MM.1S (cell line): ENCODE results near the gene BAG1.

Experiments
- DNase-seq: peaks from one replicate; pipeline ENCODE4 v3.0.0-alpha.2; 2015
- H2AFZ ChIP-seq: fragments of 300-600 bp; sonication (generic); 2 replicates; pipeline ENCODE4 v1.6.0; 2016; ENCODE audit warnings: antibody characterized with exemption, low read length
- H3F3A ChIP-seq: fragments of 300-600 bp; sonication (generic); 2 replicates; pipeline ENCODE4 v1.6.1; 2016; ENCODE audit warnings: mild to moderate bottlenecking, antibody characterized with exemption, low read length, moderate library complexity, mixed read lengths; ENCODE audit not compliant: insufficient read depth
- H3K27ac ChIP-seq: fragments of 300-600 bp; sonication (generic); 2 replicates; pipeline ENCODE4 v1.5.1; 2016; ENCODE audit warnings: mild to moderate bottlenecking, low read length
- H3K27me3 ChIP-seq: fragments of 300-600 bp; sonication (generic); replicated peaks from 2 replicates; pipeline ENCODE4 v1.6.0; 2016; ENCODE audit warnings: low read length; ENCODE audit not compliant: insufficient read depth
- H3K36me3 ChIP-seq: fragments of 300-600 bp; sonication (generic); replicated peaks from 2 replicates; pipeline ENCODE4 v1.6.1; 2016; ENCODE audit warnings: mild to moderate bottlenecking, low read length, mixed read lengths; ENCODE audit not compliant: insufficient read depth
- H3K4me1 ChIP-seq: fragments of 300-600 bp; sonication (generic); 2 replicates; pipeline ENCODE4 v1.6.1; 2016; ENCODE audit warnings: low read length, mixed read lengths
- H3K4me2 ChIP-seq: fragments of 300-600 bp; sonication (generic); 2 replicates; pipeline ENCODE4 v1.6.0; 2016; ENCODE audit warnings: low read depth, low read length
- H3K4me3 ChIP-seq: fragments of 300-600 bp; sonication (generic); 2 replicates; pipeline ENCODE4 v1.5.1; 2016; ENCODE audit warnings: low read length, mixed read lengths
- H3K79me2 ChIP-seq: fragments of 300-600 bp; sonication (generic); 2 replicates; pipeline ENCODE4 v1.6.1; 2016; ENCODE audit warnings: mixed run types, low read length, mixed read lengths
- H3K9ac ChIP-seq: fragments of 300-600 bp; sonication (generic); 2 replicates; pipeline ENCODE4 v1.6.1; 2016; ENCODE audit warnings: low read length, mixed read lengths
- H3K9me2 ChIP-seq: fragments of 300-600 bp; sonication (generic); replicated peaks from 2 replicates; pipeline ENCODE4 v1.6.1; 2016; ENCODE audit warnings: mild to moderate bottlenecking, low read length, mixed read lengths; ENCODE audit not compliant: insufficient read depth
- H3K9me3 ChIP-seq: fragments of 300-600 bp; sonication (generic); replicated peaks from 2 replicates; pipeline ENCODE4 v1.6.1; 2016; ENCODE audit warnings: mild to moderate bottlenecking, low read length, mixed read lengths; ENCODE audit not compliant: insufficient read depth
- H4K20me1 ChIP-seq: fragments of 300-600 bp; sonication (generic); 2 replicates; pipeline ENCODE4 v1.6.1; 2016; ENCODE audit warnings: mild to moderate bottlenecking, low read length, moderate library complexity, mixed read lengths; ENCODE audit not compliant: insufficient read depth
- CTCF ChIP-seq: fragments of 300-600 bp; sonication (generic); IDR thresholded peaks from 2 replicates; pipeline ENCODE4 v1.5.1; 2016; ENCODE audit warnings: antibody characterized with exemption, low read length, mixed read lengths
- EZH2 ChIP-seq: fragments of 300-600 bp; sonication (generic); optimal IDR thresholded peaks from 2 replicates; pipeline ENCODE3; 2017; ENCODE audit warnings: low read depth, mild to moderate bottlenecking, antibody characterized with exemption, low read length, mixed read lengths
- EZH2phosphoT487 ChIP-seq: fragments of 300-600 bp; sonication (generic); IDR thresholded peaks from 2 replicates; pipeline ENCODE4 v1.6.1; 2018; ENCODE audit warnings: antibody characterized with exemption, low read length

Gene BAG1

GRCh38 chr9:33288828-33289483 is 24.4 kb upstream of the BAG1 start:
- no peaks in the 10 kb centered on the region for H3K27me3 ChIP-seq
- no peaks in the 10 kb centered on the region for H3K9me2 ChIP-seq
- H3K4me3 ChIP-seq: no peak overlapping the region
- H2AFZ ChIP-seq: no peak overlapping the region
- H4K20me1 ChIP-seq: no peaks in the 10 kb centered on the region
- DNase-seq: no peak
- H3K9ac ChIP-seq: no peak overlapping the region
- no peak for TF ChIP-seq EZH2phosphoT487
- TF ChIP-seq EZH2: no peak
- no peak for TF ChIP-seq CTCF
- H3K27ac ChIP-seq: no peak overlapping the region
- no peak overlapping the region for H3K4me2 ChIP-seq
- H3F3A ChIP-seq: peaks cover 27% of the 10 kb centered on the region
- H3K9me3 ChIP-seq: no peaks in the 10 kb centered on the region
- H3K36me3 ChIP-seq: peaks cover 4% of the 10 kb centered on the region
- H3K79me2 ChIP-seq: peaks cover 36% of the 10 kb centered on the region
- peaks cover 25% of the 10 kb centered on the region for H3K4me1 ChIP-seq

- no peak overlapping the region for H3K9ac ChIP-seq
- H3K9me3 ChIP-seq: no peaks in the 10 kb centered on the region
- H3K27me3 ChIP-seq: no peaks in the 10 kb centered on the region
- H2AFZ ChIP-seq: no peak overlapping the region
- no peak for TF ChIP-seq CTCF
- no peak for TF ChIP-seq EZH2phosphoT487
- TF ChIP-seq EZH2: no peak
- H3K4me1 ChIP-seq: peaks cover 18% of the 10 kb centered on the region
- H3F3A ChIP-seq: peaks cover 20% of the 10 kb centered on the region
- H3K9me2 ChIP-seq: no peaks in the 10 kb centered on the region
- H3K36me3 ChIP-seq: peaks cover under 1% of the 10 kb centered on the region; the same call in 1 of the 2 replicates
- H3K79me2 ChIP-seq: peaks cover 29% of the 10 kb centered on the region
- H3K4me3 ChIP-seq: no peak overlapping the region
- H3K27ac ChIP-seq: no peak overlapping the region
- DNase-seq: no peak
- no peak overlapping the region for H3K4me2 ChIP-seq
- H4K20me1 ChIP-seq: no peaks in the 10 kb centered on the region
Measured at GRCh38 chr9:33288235-33288634, 23.7 kb upstream of the BAG1 start.

GRCh38 chr9:33287087-33287490 is 22.6 kb upstream of the BAG1 start:
- no peak overlapping the region for H3K4me3 ChIP-seq
- no peaks in the 10 kb centered on the region for H3K9me3 ChIP-seq
- no peak overlapping the region for H3K4me2 ChIP-seq
- H4K20me1 ChIP-seq: no peaks in the 10 kb centered on the region
- H3F3A ChIP-seq: peaks cover 19% of the 10 kb centered on the region
- no peak for TF ChIP-seq EZH2
- peak; percentile 82 for TF ChIP-seq CTCF
- no peak for TF ChIP-seq EZH2phosphoT487
- peak; percentile 83 for DNase-seq
- no peaks in the 10 kb centered on the region for H3K9me2 ChIP-seq
- no peak overlapping the region for H3K9ac ChIP-seq
- no peak overlapping the region for H2AFZ ChIP-seq
- peaks cover 9% of the 10 kb centered on the region for H3K4me1 ChIP-seq
- H3K36me3 ChIP-seq: no peaks in the 10 kb centered on the region
- peaks cover 17% of the 10 kb centered on the region for H3K79me2 ChIP-seq
- peak overlapping the region; percentile 29; the same call in 1 of the 2 replicates for H3K27ac ChIP-seq
- H3K27me3 ChIP-seq: no peaks in the 10 kb centered on the region
